SJCRH30 (cell line): Measurements from ENCODE around the gene STBD1. TPM values are rescaled to one million over a fixed set of nuclear protein-coding genes. Genes with fewer than 3 reads are reported as not detected.

Experiments used
- DNase-seq, 2 experiments: peaks; one replicate each; pipeline ENCODE4 v3.0.0-alpha.2; 2015 to 2020
- H3K27ac ChIP-seq: fragments of 250-450 bp; sonication (Bioruptor Pico); 2 replicates; pipeline ENCODE4 v1.5.1; 2020; ENCODE audit warnings: mild to moderate bottlenecking, moderate library complexity
- H3K27me3 ChIP-seq: fragments of 250-450 bp; sonication (Bioruptor Pico); 2 replicates; pipeline ENCODE4 v1.5.1; 2020; ENCODE audit warnings: mild to moderate bottlenecking, moderate library complexity
- H3K36me3 ChIP-seq: fragments of 250-450 bp; sonication (Bioruptor Pico); 2 replicates; pipeline ENCODE4 v1.5.1; 2020; ENCODE audit warnings: mild to moderate bottlenecking, moderate library complexity
- H3K4me1 ChIP-seq: fragments of 250-450 bp; sonication (Bioruptor Pico); 2 replicates; pipeline ENCODE4 v1.5.1; 2020; ENCODE audit warnings: mild to moderate bottlenecking, moderate library complexity
- H3K4me3 ChIP-seq: fragments of 250-450 bp; sonication (Bioruptor Pico); 2 replicates; pipeline ENCODE4 v1.5.1; 2020; ENCODE audit warnings: mild to moderate bottlenecking, moderate library complexity
- H3K9me3 ChIP-seq: fragments of 250-450 bp; sonication (Bioruptor Pico); replicated peaks from 2 replicates; pipeline ENCODE4 v1.5.1; 2020; ENCODE audit warnings: mild to moderate bottlenecking, moderate library complexity
- total RNA-seq: library from RNA; depleted of rRNA; stranded (reverse); fragments of >200 nt; shearing (Covaris generic); gene quantifications from 2 replicates; pipeline ENCODE4 v1.2.3, GENCODE V29; 2014

The STBD1 gene
- total RNA-seq, 1 experiment from 2014 or later: 2.4 TPM

- peak overlapping the region; percentile 74 for H3K27ac ChIP-seq
- H3K4me1 ChIP-seq: peaks cover 23% of the 10 kb centered on the region
- no peaks in the 10 kb centered on the region for H3K36me3 ChIP-seq
- no peaks in the 10 kb centered on the region for H3K27me3 ChIP-seq
- H3K9me3 ChIP-seq: peaks cover 10% of the 10 kb centered on the region
- H3K4me3 ChIP-seq: no peak overlapping the region
- DNase-seq: no peak
These were observed 4.8 kb upstream of the STBD1 start for GRCh38 chr4:76301775-76302162.

GRCh38 chr4:76302826-76303438, 3.6 kb upstream of the STBD1 start:
- H3K9me3 ChIP-seq: peaks cover 7% of the 10 kb centered on the region
- H3K4me1 ChIP-seq: peaks cover 23% of the 10 kb centered on the region
- no peaks in the 10 kb centered on the region for H3K36me3 ChIP-seq
- no peak overlapping the region for H3K27ac ChIP-seq
- no peak for DNase-seq
- no peaks in the 10 kb centered on the region for H3K27me3 ChIP-seq
- H3K4me3 ChIP-seq: no peak overlapping the region

GRCh38 chr4:76305033-76305687, 1.4 kb upstream of the STBD1 start:
- Histone ChIP-seq H3K9me3 (no peaks in the 10 kb centered on the region), H3K4me1 (peaks cover 27% of the 10 kb centered on the region), H3K4me3 (peak overlapping the region; percentile 68; the same call in 1 of the 2 replicates), H3K27me3 (no peaks in the 10 kb centered on the region), H3K27ac (no peak overlapping the region), H3K36me3 (no peaks in the 10 kb centered on the region; the same call in 1 of the 2 replicates)
- DNase-seq: no peak

- Histone ChIP-seq H3K36me3 (no peaks in the 10 kb centered on the region; the same call in 1 of the 2 replicates), H3K9me3 (no peaks in the 10 kb centered on the region), H3K4me3 (peak overlapping the region; percentile 68), H3K27me3 (no peaks in the 10 kb centered on the region), H3K27ac (peak overlapping the region; percentile 62), H3K4me1 (peaks cover 10% of the 10 kb centered on the region)
- peak; percentile 50 to 60 for DNase-seq
These were observed 538 bp downstream of the STBD1 start for GRCh38 chr4:76306882-76307659.

GRCh38 chr4:76307660-76308014, 1.1 kb downstream of the STBD1 start:
- Histone ChIP-seq H3K4me3 (peak overlapping the region; percentile 68), H3K4me1 (peaks cover 6% of the 10 kb centered on the region; the same call in 1 of the 2 replicates), H3K9me3 (no peaks in the 10 kb centered on the region), H3K27ac (no peak overlapping the region), H3K36me3 (no peaks in the 10 kb centered on the region; the same call in 1 of the 2 replicates), H3K27me3 (no peaks in the 10 kb centered on the region)
- peak; percentile 24 to 36 for DNase-seq

GRCh38 chr4:76308548-76308947, 2.0 kb downstream of the STBD1 start:
- H3K4me3 ChIP-seq: no peak overlapping the region
- H3K9me3 ChIP-seq: no peaks in the 10 kb centered on the region
- no peaks in the 10 kb centered on the region; the same call in 1 of the 2 replicates for H3K36me3 ChIP-seq
- peaks cover 6% of the 10 kb centered on the region; the same call in 1 of the 2 replicates for H3K4me1 ChIP-seq
- DNase-seq: peak; percentile 38 to 48
- no peak overlapping the region for H3K27ac ChIP-seq
- no peaks in the 10 kb centered on the region for H3K27me3 ChIP-seq

GRCh38 chr4:76309939-76310550, 3.5 kb downstream of the STBD1 start:
- Histone ChIP-seq H3K9me3 (no peaks in the 10 kb centered on the region), H3K27me3 (no peaks in the 10 kb centered on the region), H3K4me3 (no peak overlapping the region), H3K27ac (no peak overlapping the region), H3K4me1 (peaks cover 6% of the 10 kb centered on the region; the same call in 1 of the 2 replicates), H3K36me3 (no peaks in the 10 kb centered on the region; the same call in 1 of the 2 replicates)
- no peak for DNase-seq

GRCh38 chr4:76310683-76311082, 4.2 kb downstream of the STBD1 start:
- Histone ChIP-seq H3K27me3 (no peaks in the 10 kb centered on the region), H3K9me3 (no peaks in the 10 kb centered on the region; the same call in 1 of the 2 replicates), H3K36me3 (no peaks in the 10 kb centered on the region; the same call in 1 of the 2 replicates), H3K4me1 (peaks cover 6% of the 10 kb centered on the region; the same call in 1 of the 2 replicates), H3K27ac (no peak overlapping the region), H3K4me3 (no peak overlapping the region)
- no peak for DNase-seq

GRCh38 chr4:76311896-76312331, 5.4 kb downstream of the STBD1 start:
- Histone ChIP-seq H3K27me3 (no peaks in the 10 kb centered on the region), H3K27ac (no peak overlapping the region), H3K4me1 (peaks cover 6% of the 10 kb centered on the region; the same call in 1 of the 2 replicates), H3K9me3 (no peaks in the 10 kb centered on the region; the same call in 1 of the 2 replicates), H3K36me3 (no peaks in the 10 kb centered on the region; the same call in 1 of the 2 replicates), H3K4me3 (no peak overlapping the region)
- peak; percentile 33 to 57 for DNase-seq

GRCh38 chr4:76312457-76312856, 5.9 kb downstream of the STBD1 start:
- Histone ChIP-seq H3K27ac (no peak overlapping the region), H3K4me3 (no peak overlapping the region), H3K36me3 (no peaks in the 10 kb centered on the region; the same call in 1 of the 2 replicates), H3K9me3 (no peaks in the 10 kb centered on the region; the same call in 1 of the 2 replicates), H3K27me3 (no peaks in the 10 kb centered on the region), H3K4me1 (peaks cover 6% of the 10 kb centered on the region; the same call in 1 of the 2 replicates)
- DNase-seq: no peak

- Histone ChIP-seq H3K4me1 (peaks cover 2% of the 10 kb centered on the region; the same call in 1 of the 2 replicates), H3K27me3 (no peaks in the 10 kb centered on the region), H3K27ac (no peak overlapping the region), H3K4me3 (no peak overlapping the region), H3K9me3 (no peaks in the 10 kb centered on the region; the same call in 1 of the 2 replicates), H3K36me3 (no peaks in the 10 kb centered on the region; the same call in 1 of the 2 replicates)
- DNase-seq: no peak
These were observed 7.0 kb downstream of the STBD1 start for GRCh38 chr4:76313547-76313946.

GRCh38 chr4:76315267-76315918, 8.9 kb downstream of the STBD1 start:
- Histone ChIP-seq H3K9me3 (no peaks in the 10 kb centered on the region; the same call in 1 of the 2 replicates), H3K27ac (no peak overlapping the region), H3K27me3 (no peaks in the 10 kb centered on the region), H3K36me3 (no peaks in the 10 kb centered on the region), H3K4me1 (no peaks in the 10 kb centered on the region), H3K4me3 (no peak overlapping the region)
- DNase-seq: no peak

- H3K36me3 ChIP-seq: no peaks in the 10 kb centered on the region
- H3K27me3 ChIP-seq: no peaks in the 10 kb centered on the region
- no peaks in the 10 kb centered on the region; the same call in 1 of the 2 replicates for H3K9me3 ChIP-seq
- H3K4me1 ChIP-seq: no peaks in the 10 kb centered on the region
- H3K27ac ChIP-seq: no peak overlapping the region
- H3K4me3 ChIP-seq: no peak overlapping the region
- DNase-seq: no peak
These were observed 9.6 kb downstream of the STBD1 start for GRCh38 chr4:76316131-76316530.

GRCh38 chr4:76322236-76322635, 15.7 kb downstream of the STBD1 start:
- H3K9me3 ChIP-seq: peaks cover 20% of the 10 kb centered on the region
- no peak for DNase-seq

More at GRCh38 chr4:76322236-76322635, 15.7 kb downstream of the STBD1 start:
- H3K4me1 ChIP-seq: no peaks in the 10 kb centered on the region
- H3K27ac ChIP-seq: no peak overlapping the region
- H3K36me3 ChIP-seq: no peaks in the 10 kb centered on the region
- H3K4me3 ChIP-seq: no peak overlapping the region
- no peaks in the 10 kb centered on the region for H3K27me3 ChIP-seq
